Measurements from ENCODE around the gene AQP2. TPM values are rescaled to one million over a fixed set of nuclear protein-coding genes. Genes with fewer than 3 reads are reported as not detected.

AQP2 gene
- total and polyA plus RNA-seq, 2 of the 13 experiments (the other 11 are each of a cell fraction or from before 2014, with no cell fraction given), result not detected

- ATAC-seq (no peak), DNase-seq (ENCODE audit: low spot score) (no peak), FAIRE-seq (no peak)
- H3K4me2 ChIP-seq (ENCODE audit: low read depth, low read length), result peak overlapping the region; percentile 4; the same call in 1 of the 2 replicates
- ChIA-PET CTCF (ENCODE audit: low intra/inter-chr PET ratio, low total read pairs) (no interaction called here), POLR2A (no interaction called here)
- H3K4me3 ChIP-seq (replicated peaks in 1 of 3; ENCODE audit: insufficient read depth in 1 of 3, low read depth in 2 of 3, low read length in 3 of 3), result no peak overlapping the region
- no peaks in the 10 kb centered on the region for H3K36me3 ChIP-seq (replicated peaks in 1 of 2; ENCODE audit: control insufficient read depth in 1 of 2, insufficient read depth in 2 of 2, low read length in 2 of 2)
- H3K9me3 ChIP-seq (ENCODE audit: low read length), result no peaks in the 10 kb centered on the region
- in situ Hi-C loops (cut with HindIII; ENCODE audit: extremely low pct_ligation_motif_present, low pct_unique_long_range_greater_than_20kb), result no loop called here
- peaks cover 40% of the 10 kb centered on the region for H3K4me1 ChIP-seq (ENCODE audit: insufficient read depth, low read length)
- H3K9ac ChIP-seq (ENCODE audit: insufficient read depth, low read depth, low read length), result no peak overlapping the region
- no TSS peak for BruUV-seq (replicated peaks)
- H2AFZ ChIP-seq (ENCODE audit: low read length), result no peak overlapping the region
- 5% methylated on average over 7 of the region's 11 CpGs for WGBS (ENCODE audit: low lambda C conversion rate)
- H3K27ac ChIP-seq (ENCODE audit: extremely low read length, insufficient read depth, low read length), result no peak overlapping the region
- no peaks in the 10 kb centered on the region for H3K79me2 ChIP-seq (ENCODE audit: insufficient read depth, low read length)
- no peaks in the 10 kb centered on the region for H4K20me1 ChIP-seq (ENCODE audit: insufficient read depth, low read length)
- intact Hi-C loops (cut with micrococcal nuclease; ENCODE audit: unreplicated experiment), result no loop called here
- no peak for TF ChIP-seq MAZ (IDR thresholded peaks at IDR 0.05; ENCODE audit: borderline replicate concordance, low read depth, low read length)
- TF ChIP-seq MAZ (CRISPR knock-in tag; IDR thresholded peaks at IDR 0.05; ENCODE audit: low read depth), result no peak
- no peak for TF ChIP-seq DRAP1 (CRISPR knock-in tag; IDR thresholded peaks at IDR 0.05)
- no peak for TF ChIP-seq PTBP1 (IDR thresholded peaks at IDR 0.05; ENCODE audit: low read depth, low read length, poor library complexity, severe bottlenecking)
- no peak for TF ChIP-seq MED8 (CRISPR knock-in tag; IDR thresholded peaks at IDR 0.05; ENCODE audit: insufficient replicate concordance)
- no peak for TF ChIP-seq ZNF432 (CRISPR knock-in tag; IDR thresholded peaks at IDR 0.05; ENCODE audit: borderline replicate concordance)
- TF ChIP-seq CENPX (CRISPR knock-in tag; IDR thresholded peaks at IDR 0.05), result no peak
- no peak for TF ChIP-seq MIER3 (CRISPR knock-in tag; IDR thresholded peaks at IDR 0.05; ENCODE audit: borderline replicate concordance)
- no peak for TF ChIP-seq ZNF569 (CRISPR knock-in tag; IDR thresholded peaks at IDR 0.05; ENCODE audit: borderline replicate concordance)
- TF ChIP-seq ZNF713 (CRISPR knock-in tag; IDR thresholded peaks at IDR 0.05), result no peak
- no peak for TF ChIP-seq SAFB2 (CRISPR knock-in tag; IDR thresholded peaks at IDR 0.05; ENCODE audit: borderline replicate concordance, low read depth)
- no peak for TF ChIP-seq ESRRA (CRISPR knock-in tag; IDR thresholded peaks at IDR 0.05; ENCODE audit: low read depth)
- peaks cover 4 to 46% of the 10 kb centered on the region in 2 experiments for H3K27me3 ChIP-seq (ENCODE audit: control insufficient read depth in 1 of 2, insufficient read depth in 2 of 2, low read length in 2 of 2)
Observed at GRCh38 chr12:49959685-49960473, 9.3 kb downstream of the AQP2 start.

Data from HepG2 (cell line).